Glutamatergic neuron (in vitro differentiated cells): ENCODE results near the gene RAP1GAP2. TPM values are rescaled to one million over a fixed set of nuclear protein-coding genes. Genes with fewer than 3 reads are reported as not detected.

Experiments used
- DNase-seq: peaks from one replicate; pipeline ENCODE4 v3.0.0; 2022
- H3K27ac Mint-ChIP-seq: one replicate; pipeline ENCODE4 v1.8.0; 2020; ENCODE audit warnings: mild to moderate bottlenecking, mixed read lengths, inconsistent platforms; ENCODE audit not compliant: unreplicated experiment
- H3K27me3 Mint-ChIP-seq: one replicate; pipeline ENCODE4 v1.8.0; 2020; ENCODE audit warnings: mild to moderate bottlenecking, moderate library complexity, mixed read lengths, inconsistent platforms; ENCODE audit not compliant: unreplicated experiment
- H3K36me3 Mint-ChIP-seq: one replicate; pipeline ENCODE4 v1.8.0; 2020; ENCODE audit warnings: mild to moderate bottlenecking, mixed read lengths, inconsistent platforms; ENCODE audit not compliant: unreplicated experiment
- H3K4me1 Mint-ChIP-seq: one replicate; pipeline ENCODE4 v1.8.0; 2020; ENCODE audit warnings: mild to moderate bottlenecking, low read depth, mixed read lengths, inconsistent platforms; ENCODE audit not compliant: unreplicated experiment
- H3K4me3 Mint-ChIP-seq: one replicate; pipeline ENCODE4 v1.8.0; 2020; ENCODE audit warnings: mild to moderate bottlenecking, mixed read lengths, inconsistent platforms; ENCODE audit not compliant: unreplicated experiment
- H3K9me3 Mint-ChIP-seq: one replicate; pipeline ENCODE4 v1.8.0; 2020; ENCODE audit warnings: mild to moderate bottlenecking, moderate library complexity, mixed read lengths, inconsistent platforms; ENCODE audit not compliant: unreplicated experiment
- total RNA-seq: library from RNA; stranded (reverse); fragmentation: NEBNext Ultra II Directional; extraction: Animal tissue kit (Norgen Biotek cat#: 25700); gene quantifications from one replicate; pipeline ENCODE4 v1.2.1, GENCODE V29; 2021; ENCODE audit not compliant: unreplicated experiment
- TF ChIP-seq, protein P1 (sequence below): fragments of 200-600 bp; sonication (generic); IDR thresholded peaks from one replicate; pipeline ENCODE4 v1.5.0; 2021; ENCODE audit not compliant: partially characterized antibody, unreplicated experiment

RAP1GAP2 gene
- total RNA-seq, 1 donor from 2014 or later: 86.0 TPM

DNA sequence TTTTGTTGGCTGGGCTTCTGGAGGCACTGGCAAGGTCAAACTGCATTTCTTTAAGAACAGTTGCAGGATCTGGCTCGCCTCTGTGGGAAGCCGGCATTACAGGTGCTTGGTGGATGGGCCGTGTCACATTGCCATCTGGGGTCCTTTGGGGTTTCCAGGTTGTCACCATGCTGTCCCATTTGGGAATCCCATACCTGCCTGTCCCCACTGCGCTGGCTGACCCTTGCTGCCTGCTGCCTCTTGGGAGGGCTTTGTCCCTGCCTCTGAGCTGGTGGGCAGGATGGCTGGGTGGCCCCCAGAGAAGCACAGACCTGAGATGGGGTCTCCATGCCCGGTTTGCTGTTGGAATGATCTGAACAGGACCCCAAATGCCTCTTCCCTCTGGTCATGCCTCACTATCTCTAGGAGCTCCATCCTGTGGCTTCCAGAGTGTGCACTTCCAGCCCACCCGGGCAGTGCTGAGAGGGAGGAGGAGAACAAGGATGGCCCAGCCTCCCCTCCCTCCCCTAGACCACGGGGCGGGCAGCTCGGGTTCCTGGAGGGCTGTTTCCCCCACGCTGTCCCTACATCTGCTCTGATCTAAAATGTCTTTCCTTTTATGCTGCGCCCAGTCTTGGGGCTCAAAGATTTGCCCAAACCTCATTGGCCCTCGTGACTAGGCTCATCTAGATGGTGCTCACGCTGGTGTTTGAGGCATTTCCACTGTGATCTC is 239.2 kb downstream of the RAP1GAP2 start:
- Mint-ChIP-seq H3K4me3 (no peak overlapping the region), H3K27me3 (peaks cover 6% of the 10 kb centered on the region), H3K4me1 (peaks cover 22% of the 10 kb centered on the region), H3K36me3 (no peaks in the 10 kb centered on the region), H3K9me3 (peaks cover 14% of the 10 kb centered on the region), H3K27ac (no peak overlapping the region)
- TF ChIP-seq, protein P1, sequence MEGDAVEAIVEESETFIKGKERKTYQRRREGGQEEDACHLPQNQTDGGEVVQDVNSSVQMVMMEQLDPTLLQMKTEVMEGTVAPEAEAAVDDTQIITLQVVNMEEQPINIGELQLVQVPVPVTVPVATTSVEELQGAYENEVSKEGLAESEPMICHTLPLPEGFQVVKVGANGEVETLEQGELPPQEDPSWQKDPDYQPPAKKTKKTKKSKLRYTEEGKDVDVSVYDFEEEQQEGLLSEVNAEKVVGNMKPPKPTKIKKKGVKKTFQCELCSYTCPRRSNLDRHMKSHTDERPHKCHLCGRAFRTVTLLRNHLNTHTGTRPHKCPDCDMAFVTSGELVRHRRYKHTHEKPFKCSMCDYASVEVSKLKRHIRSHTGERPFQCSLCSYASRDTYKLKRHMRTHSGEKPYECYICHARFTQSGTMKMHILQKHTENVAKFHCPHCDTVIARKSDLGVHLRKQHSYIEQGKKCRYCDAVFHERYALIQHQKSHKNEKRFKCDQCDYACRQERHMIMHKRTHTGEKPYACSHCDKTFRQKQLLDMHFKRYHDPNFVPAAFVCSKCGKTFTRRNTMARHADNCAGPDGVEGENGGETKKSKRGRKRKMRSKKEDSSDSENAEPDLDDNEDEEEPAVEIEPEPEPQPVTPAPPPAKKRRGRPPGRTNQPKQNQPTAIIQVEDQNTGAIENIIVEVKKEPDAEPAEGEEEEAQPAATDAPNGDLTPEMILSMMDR: no peak
- no peak for DNase-seq

DNA sequence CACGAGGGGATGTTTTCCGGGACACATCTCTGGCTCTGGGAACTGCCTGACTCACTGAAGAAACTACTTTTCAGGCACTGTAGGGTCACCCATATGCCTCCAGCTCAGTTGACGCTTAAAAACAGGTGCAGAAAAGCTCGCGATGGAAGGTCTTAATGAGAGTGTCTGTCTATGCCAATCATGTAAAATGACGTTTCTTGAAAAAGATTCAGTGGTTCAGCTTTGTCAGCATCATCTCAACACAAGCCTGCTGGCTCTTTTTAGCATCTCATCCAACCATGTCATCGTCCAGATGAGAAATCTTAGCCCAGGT is 239.7 kb downstream of the RAP1GAP2 start:
- Mint-ChIP-seq H3K27me3 (peaks cover 6% of the 10 kb centered on the region), H3K36me3 (no peaks in the 10 kb centered on the region), H3K4me3 (no peak overlapping the region), H3K9me3 (peaks cover 14% of the 10 kb centered on the region), H3K4me1 (peaks cover 22% of the 10 kb centered on the region), H3K27ac (no peak overlapping the region)
- DNase-seq: no peak
- TF ChIP-seq, protein P1: no peak

DNA sequence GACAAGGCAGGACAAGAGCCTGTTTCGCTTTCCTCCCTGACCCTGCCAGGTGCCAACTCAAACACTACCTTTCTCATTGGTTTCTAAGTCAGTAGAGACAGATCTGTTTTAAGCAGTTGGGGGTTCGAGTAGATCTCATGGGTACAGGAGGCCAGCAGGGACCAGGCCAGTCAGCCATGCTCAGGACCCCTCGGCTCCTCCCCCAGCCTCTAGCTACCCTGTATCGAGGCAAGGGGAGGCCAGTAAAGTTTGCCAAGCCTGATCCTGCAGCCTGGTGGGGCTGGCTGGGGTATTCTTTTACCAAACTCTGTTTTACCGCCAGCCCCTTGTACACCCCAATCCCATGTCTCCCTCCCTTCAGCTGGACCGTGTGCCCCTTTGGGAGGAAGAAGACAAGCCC is 240.6 kb downstream of the RAP1GAP2 start:
- no peaks in the 10 kb centered on the region for H3K36me3 Mint-ChIP-seq
- H3K4me3 Mint-ChIP-seq: no peak overlapping the region
- H3K9me3 Mint-ChIP-seq: peaks cover 14% of the 10 kb centered on the region
- H3K4me1 Mint-ChIP-seq: peaks cover 22% of the 10 kb centered on the region
- DNase-seq: no peak
- H3K27ac Mint-ChIP-seq: no peak overlapping the region
- peaks cover 6% of the 10 kb centered on the region for H3K27me3 Mint-ChIP-seq
- TF ChIP-seq, protein P1: no peak

DNA sequence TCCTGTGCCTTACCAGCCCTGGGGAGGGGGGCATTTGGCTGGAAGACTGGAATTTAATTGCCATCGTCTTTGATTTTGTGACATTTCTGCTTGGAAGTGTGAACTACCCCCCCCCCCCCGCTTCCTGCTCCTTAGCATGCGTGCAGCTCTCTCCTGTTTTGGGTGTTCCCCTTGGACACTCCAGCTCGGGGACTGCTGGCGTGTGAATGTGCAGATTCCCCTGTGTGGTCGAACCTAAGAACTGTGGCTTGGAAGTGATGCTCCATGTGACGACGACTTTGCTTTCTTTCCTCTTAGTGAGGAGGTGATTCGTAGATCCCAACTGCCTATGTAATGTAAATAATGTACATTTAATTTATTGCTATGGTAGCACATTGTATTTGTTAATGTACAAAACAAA is 241.0 kb downstream of the RAP1GAP2 start:
- peaks cover 3% of the 10 kb centered on the region for H3K36me3 Mint-ChIP-seq
- peaks cover 6% of the 10 kb centered on the region for H3K27me3 Mint-ChIP-seq
- peaks cover 22% of the 10 kb centered on the region for H3K4me1 Mint-ChIP-seq
- H3K4me3 Mint-ChIP-seq: no peak overlapping the region
- H3K9me3 Mint-ChIP-seq: peaks cover 14% of the 10 kb centered on the region
- TF ChIP-seq, protein P1: no peak
- no peak for DNase-seq
- no peak overlapping the region for H3K27ac Mint-ChIP-seq

DNA sequence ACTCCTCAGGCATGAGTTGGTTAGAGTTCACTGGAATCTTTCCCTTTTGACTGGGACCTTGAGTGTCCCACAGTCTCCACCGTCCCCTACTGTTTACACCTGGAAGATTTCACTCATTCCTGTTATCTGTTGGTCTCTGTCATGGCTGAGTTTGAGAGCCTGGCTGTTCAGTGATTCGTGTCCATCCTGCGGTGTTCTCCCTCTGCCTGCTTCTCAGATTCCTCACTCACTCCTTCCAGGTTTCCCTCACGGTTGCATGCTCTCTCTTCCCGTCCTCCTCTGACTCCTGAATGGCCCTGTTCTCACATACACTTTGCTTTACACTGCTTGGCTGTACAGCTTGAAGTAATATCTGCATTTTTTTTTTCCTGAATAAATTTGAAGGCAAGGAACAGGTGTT is 242.7 kb downstream of the RAP1GAP2 start:
- TF ChIP-seq, protein P1: no peak
- DNase-seq: no peak
- peaks cover 10% of the 10 kb centered on the region for H3K9me3 Mint-ChIP-seq
- peaks cover 13% of the 10 kb centered on the region for H3K4me1 Mint-ChIP-seq
- peaks cover 5% of the 10 kb centered on the region for H3K36me3 Mint-ChIP-seq
- H3K27ac Mint-ChIP-seq: no peak overlapping the region
- H3K27me3 Mint-ChIP-seq: peaks cover 6% of the 10 kb centered on the region
- H3K4me3 Mint-ChIP-seq: no peak overlapping the region
